Neural cell (in vitro differentiated cells): ENCODE data around the gene VEZF1. TPM values are rescaled to one million over a fixed set of nuclear protein-coding genes. Genes with fewer than 3 reads are reported as not detected.
A peak's percentile ranks its signal among the peaks of the same experiment; 100 is the strongest.

Experiments
- H2AFZ ChIP-seq: fragments of 200-600, 300-800 bp; sonication (generic), shearing (Covaris generic); 2 replicates; pipeline ENCODE4 v1.6.0; 2014; ENCODE audit warnings: low read depth, mild to moderate bottlenecking, antibody characterized with exemption, low read length, moderate library complexity
- H3F3A ChIP-seq: fragments of 200-600 bp; shearing (Covaris generic); 2 replicates; pipeline ENCODE4 v1.6.1; 2016; ENCODE audit warnings: mild to moderate bottlenecking, moderate library complexity, mixed read lengths, antibody characterized with exemption, low read length; ENCODE audit not compliant: insufficient read depth, poor library complexity, severe bottlenecking
- H3K27ac ChIP-seq: fragments of 200-600, 300-800 bp; sonication (generic), shearing (Covaris generic); 2 replicates; pipeline ENCODE4 v1.5.1; 2014; ENCODE audit warnings: mild to moderate bottlenecking, low read length, moderate library complexity
- H3K27me3 ChIP-seq: fragments of 300-800, 200-600 bp; sonication (generic), shearing (Covaris generic); 2 replicates; pipeline ENCODE4 v1.6.0; 2014; ENCODE audit warnings: mild to moderate bottlenecking, low read depth, low read length, moderate library complexity; ENCODE audit not compliant: insufficient read depth
- H3K36me3 ChIP-seq: fragments of 300-800, 200-600 bp; sonication (generic), shearing (Covaris generic); 2 replicates; pipeline ENCODE4 v1.5.1; 2014; ENCODE audit warnings: mild to moderate bottlenecking, antibody characterized with exemption, low read length, moderate library complexity; ENCODE audit not compliant: insufficient read depth
- H3K4me2 ChIP-seq: fragments of 300-800, 200-600 bp; sonication (generic), shearing (Covaris generic); 2 replicates; pipeline ENCODE4 v1.6.0; 2014; ENCODE audit warnings: mild to moderate bottlenecking, low read length
- H3K4me3 ChIP-seq: fragments of 300-800, 200-600 bp; sonication (generic), shearing (Covaris generic); 2 replicates; pipeline ENCODE4 v1.5.1; 2014; ENCODE audit warnings: mild to moderate bottlenecking, low read length, moderate library complexity
- H3K79me2 ChIP-seq: fragments of 200-600 bp; shearing (Covaris generic); replicated peaks from 2 replicates; pipeline ENCODE4 v1.6.0; 2014; ENCODE audit warnings: mild to moderate bottlenecking, low read length, moderate library complexity; ENCODE audit not compliant: insufficient read depth
- H3K9ac ChIP-seq: fragments of 300-800, 200-600 bp; sonication (generic), shearing (Covaris generic); 2 replicates; pipeline ENCODE4 v1.6.1; 2016; ENCODE audit warnings: mild to moderate bottlenecking, low read length, mixed read lengths
- H3K9me2 ChIP-seq: fragments of 200-600 bp; shearing (Covaris generic); 2 replicates; pipeline ENCODE4 v1.6.1; 2016; ENCODE audit warnings: mild to moderate bottlenecking, low read length, mixed read lengths; ENCODE audit not compliant: insufficient read depth
- H3K9me3 ChIP-seq: fragments of 200-600, 300-800 bp; sonication (generic), shearing (Covaris generic); 2 replicates; pipeline ENCODE4 v1.6.1; 2016; ENCODE audit warnings: mild to moderate bottlenecking, mixed run types, low read length, moderate library complexity, mixed read lengths
- H4K20me1 ChIP-seq: fragments of 200-600 bp; shearing (Covaris generic); 2 replicates; pipeline ENCODE4 v1.6.1; 2016; ENCODE audit warnings: mild to moderate bottlenecking, mixed run types; ENCODE audit not compliant: insufficient read depth
- EP300 ChIP-seq: fragments of 450-650 bp; conservative IDR thresholded peaks from 2 replicates; pipeline ENCODE4 v1.6.1; 2014; ENCODE audit warnings: antibody characterized with exemption, mild to moderate bottlenecking, moderate library complexity; ENCODE audit not compliant: poor library complexity, severe bottlenecking
- EZH2 ChIP-seq: fragments of 200-600, 300-800 bp; shearing (Covaris generic), sonication (generic); IDR thresholded peaks from 2 replicates; pipeline ENCODE4 v1.6.1; 2014; ENCODE audit warnings: antibody characterized with exemption, low read length, borderline replicate concordance, mild to moderate bottlenecking; ENCODE audit not compliant: insufficient read depth, poor library complexity, severe bottlenecking
- MXI1 ChIP-seq: fragments of 450-650 bp; conservative IDR thresholded peaks from 2 replicates; pipeline ENCODE4 v1.6.1; 2014; ENCODE audit warnings: antibody characterized with exemption, mild to moderate bottlenecking; ENCODE audit not compliant: poor library complexity, severe bottlenecking
- POLR2AphosphoS5 ChIP-seq: IDR thresholded peaks from 2 replicates; pipeline ENCODE4 v1.6.1; 2012
- RAD21 ChIP-seq: fragments of 450-650 bp; conservative IDR thresholded peaks from 2 replicates; pipeline ENCODE4 v1.6.1; 2014; ENCODE audit warnings: antibody characterized with exemption, mild to moderate bottlenecking, moderate library complexity
- SMC3 ChIP-seq: fragments of 450-650 bp; conservative IDR thresholded peaks from 2 replicates; pipeline ENCODE4 v1.6.1; 2014; ENCODE audit warnings: antibody characterized with exemption, mild to moderate bottlenecking, moderate library complexity; ENCODE audit not compliant: poor library complexity
- TAF1 ChIP-seq: IDR thresholded peaks from 2 replicates; pipeline ENCODE4 v1.6.1; 2012; ENCODE audit warnings: low read depth
- polyA plus RNA-seq: library from polyadenylated mRNA; depleted of rRNA; stranded (reverse); fragments of >200 nt; gene quantifications from 2 replicates; pipeline ENCODE4 v1.2.3, GENCODE V29; 2014
- TF ChIP-seq, protein P1 (sequence below): fragments of 450-650 bp; IDR thresholded peaks from 2 replicates; pipeline ENCODE4 v1.5.1; 2014; ENCODE audit warnings: antibody characterized with exemption, mild to moderate bottlenecking, moderate library complexity; ENCODE audit not compliant: poor library complexity, severe bottlenecking
- TF ChIP-seq, protein P2 (sequence below): IDR thresholded peaks from 2 replicates; pipeline ENCODE4 v1.6.1; 2012; ENCODE audit warnings: borderline replicate concordance

Gene VEZF1
- polyA plus RNA-seq, 1 donor from 2014 or later = 64.6 TPM

DNA sequence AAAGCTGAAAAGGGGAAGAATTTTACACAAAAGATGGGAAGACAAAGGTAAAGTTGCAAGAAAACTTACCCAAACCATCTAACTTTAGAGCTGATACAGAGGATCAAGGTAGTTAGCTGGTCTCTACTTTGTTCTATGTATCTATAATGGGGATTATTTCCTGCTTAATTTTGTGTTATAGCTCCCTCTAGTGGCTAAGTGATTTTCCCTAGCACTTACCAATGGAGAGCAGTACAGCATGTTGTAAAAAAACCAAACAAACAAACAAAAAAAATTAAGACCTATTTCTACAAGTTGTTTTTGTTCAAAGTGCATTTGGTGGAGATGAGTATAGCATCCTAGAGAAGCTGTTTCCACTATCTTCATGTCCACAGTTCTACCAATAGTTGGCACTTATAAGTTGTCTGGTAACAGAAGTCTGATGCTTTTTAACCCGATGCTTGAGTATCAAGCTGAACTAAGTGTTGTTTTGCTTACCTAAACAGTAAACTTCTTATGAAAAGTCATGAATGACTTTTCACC lies 11.5 kb upstream of the VEZF1 start:
- H3K4me3 ChIP-seq = no peak overlapping the region
- H3K4me2 ChIP-seq = no peak overlapping the region
- H3F3A ChIP-seq = peaks cover 8% of the 10 kb centered on the region
- no peaks in the 10 kb centered on the region for H4K20me1 ChIP-seq
- H2AFZ ChIP-seq = no peak overlapping the region
- no peaks in the 10 kb centered on the region for H3K36me3 ChIP-seq
- peaks cover 29% of the 10 kb centered on the region for H3K79me2 ChIP-seq
- no peaks in the 10 kb centered on the region for H3K9me3 ChIP-seq
- no peak overlapping the region for H3K9ac ChIP-seq
- H3K27me3 ChIP-seq = no peaks in the 10 kb centered on the region
- TF ChIP-seq RAD21 (peak; percentile 83), MXI1 (no peak), SMC3 (peak; percentile 86), TAF1 (no peak)
- TF ChIP-seq, protein P1, sequence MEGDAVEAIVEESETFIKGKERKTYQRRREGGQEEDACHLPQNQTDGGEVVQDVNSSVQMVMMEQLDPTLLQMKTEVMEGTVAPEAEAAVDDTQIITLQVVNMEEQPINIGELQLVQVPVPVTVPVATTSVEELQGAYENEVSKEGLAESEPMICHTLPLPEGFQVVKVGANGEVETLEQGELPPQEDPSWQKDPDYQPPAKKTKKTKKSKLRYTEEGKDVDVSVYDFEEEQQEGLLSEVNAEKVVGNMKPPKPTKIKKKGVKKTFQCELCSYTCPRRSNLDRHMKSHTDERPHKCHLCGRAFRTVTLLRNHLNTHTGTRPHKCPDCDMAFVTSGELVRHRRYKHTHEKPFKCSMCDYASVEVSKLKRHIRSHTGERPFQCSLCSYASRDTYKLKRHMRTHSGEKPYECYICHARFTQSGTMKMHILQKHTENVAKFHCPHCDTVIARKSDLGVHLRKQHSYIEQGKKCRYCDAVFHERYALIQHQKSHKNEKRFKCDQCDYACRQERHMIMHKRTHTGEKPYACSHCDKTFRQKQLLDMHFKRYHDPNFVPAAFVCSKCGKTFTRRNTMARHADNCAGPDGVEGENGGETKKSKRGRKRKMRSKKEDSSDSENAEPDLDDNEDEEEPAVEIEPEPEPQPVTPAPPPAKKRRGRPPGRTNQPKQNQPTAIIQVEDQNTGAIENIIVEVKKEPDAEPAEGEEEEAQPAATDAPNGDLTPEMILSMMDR = peak; percentile 88
- no peak overlapping the region for H3K27ac ChIP-seq
- no peaks in the 10 kb centered on the region for H3K9me2 ChIP-seq

DNA sequence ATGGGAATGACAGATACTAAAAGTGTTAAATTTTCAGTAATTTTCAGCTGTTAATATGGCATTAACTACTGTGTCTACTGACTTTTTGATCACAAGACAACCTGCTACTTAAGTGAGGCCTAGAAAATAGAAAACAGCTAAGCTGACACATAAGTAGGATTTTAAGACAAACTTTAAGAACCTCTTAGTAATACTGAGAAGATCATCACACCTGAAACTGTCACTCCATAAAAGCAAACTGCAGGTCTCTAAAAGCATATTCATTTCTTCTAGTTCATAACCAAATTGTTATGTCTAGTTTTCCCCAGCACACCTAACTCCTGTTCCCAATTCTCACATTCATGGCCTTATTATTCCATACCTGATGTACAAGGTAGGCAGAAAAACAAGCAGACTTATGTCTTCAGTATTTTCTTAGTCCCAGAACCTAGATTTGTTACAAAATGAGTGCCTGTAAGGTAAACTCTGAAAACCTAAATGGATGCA lies 11.0 kb upstream of the VEZF1 start:
- H3K9me2 ChIP-seq = no peaks in the 10 kb centered on the region
- no peak overlapping the region for H3K27ac ChIP-seq
- peaks cover 24% of the 10 kb centered on the region for H3K79me2 ChIP-seq
- H2AFZ ChIP-seq = no peak overlapping the region
- H3F3A ChIP-seq = peaks cover 8% of the 10 kb centered on the region
- no peak overlapping the region for H3K9ac ChIP-seq
- H4K20me1 ChIP-seq = no peaks in the 10 kb centered on the region
- TF ChIP-seq, protein P1 = no peak
- no peak for TF ChIP-seq POLR2AphosphoS5
- no peak for TF ChIP-seq TAF1
- no peak for TF ChIP-seq SMC3
- TF ChIP-seq MXI1 = no peak
- TF ChIP-seq RAD21 = no peak
- no peak for TF ChIP-seq EP300
- H3K36me3 ChIP-seq = no peaks in the 10 kb centered on the region
- no peaks in the 10 kb centered on the region for H3K9me3 ChIP-seq
- no peaks in the 10 kb centered on the region for H3K27me3 ChIP-seq
- H3K4me2 ChIP-seq = no peak overlapping the region
- no peak overlapping the region for H3K4me3 ChIP-seq

DNA sequence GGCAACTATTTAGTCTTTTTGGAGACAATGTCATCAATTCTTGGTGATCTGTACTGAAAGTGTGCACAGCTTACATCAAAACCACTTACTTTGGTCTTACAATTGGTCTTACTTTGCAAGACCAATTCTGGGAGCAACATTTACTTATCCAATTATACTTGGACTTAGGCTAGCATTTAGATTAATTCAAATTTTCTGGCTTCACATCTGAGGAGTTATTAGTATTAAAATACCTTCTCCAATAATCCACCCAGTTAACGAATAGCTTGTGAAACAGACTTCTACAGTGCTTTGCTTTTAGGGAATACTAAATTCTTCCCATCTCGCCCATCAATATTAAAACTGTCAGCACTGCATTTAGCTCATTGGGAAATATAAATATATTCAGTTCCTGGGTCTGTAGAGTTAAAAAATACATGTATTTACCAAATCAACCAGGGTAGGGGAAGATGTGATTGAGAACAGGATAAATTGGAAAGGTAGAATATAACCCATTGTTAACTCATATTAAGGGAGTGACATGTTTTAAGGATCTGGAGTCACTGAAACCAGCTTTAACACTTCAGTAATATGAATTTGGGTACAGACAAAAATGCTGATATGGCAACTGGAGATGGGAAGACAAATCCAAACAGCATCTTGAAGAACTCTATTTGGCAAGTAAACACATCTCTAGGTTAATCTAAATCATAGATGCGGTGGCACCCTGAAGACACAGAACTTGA lies 9.2 kb upstream of the VEZF1 start:
- Histone ChIP-seq H3K9ac (no peak overlapping the region), H3K9me3 (no peaks in the 10 kb centered on the region), H3K79me2 (peaks cover 7% of the 10 kb centered on the region), H3K4me3 (no peak overlapping the region), H4K20me1 (no peaks in the 10 kb centered on the region), H3F3A (peaks cover 8% of the 10 kb centered on the region), H3K4me2 (no peak overlapping the region), H3K27me3 (no peaks in the 10 kb centered on the region), H3K27ac (no peak overlapping the region), H2AFZ (no peak overlapping the region), H3K9me2 (no peaks in the 10 kb centered on the region), H3K36me3 (no peaks in the 10 kb centered on the region)
- TF ChIP-seq SMC3 = no peak
- TF ChIP-seq TAF1 = no peak
- TF ChIP-seq, protein P2, sequence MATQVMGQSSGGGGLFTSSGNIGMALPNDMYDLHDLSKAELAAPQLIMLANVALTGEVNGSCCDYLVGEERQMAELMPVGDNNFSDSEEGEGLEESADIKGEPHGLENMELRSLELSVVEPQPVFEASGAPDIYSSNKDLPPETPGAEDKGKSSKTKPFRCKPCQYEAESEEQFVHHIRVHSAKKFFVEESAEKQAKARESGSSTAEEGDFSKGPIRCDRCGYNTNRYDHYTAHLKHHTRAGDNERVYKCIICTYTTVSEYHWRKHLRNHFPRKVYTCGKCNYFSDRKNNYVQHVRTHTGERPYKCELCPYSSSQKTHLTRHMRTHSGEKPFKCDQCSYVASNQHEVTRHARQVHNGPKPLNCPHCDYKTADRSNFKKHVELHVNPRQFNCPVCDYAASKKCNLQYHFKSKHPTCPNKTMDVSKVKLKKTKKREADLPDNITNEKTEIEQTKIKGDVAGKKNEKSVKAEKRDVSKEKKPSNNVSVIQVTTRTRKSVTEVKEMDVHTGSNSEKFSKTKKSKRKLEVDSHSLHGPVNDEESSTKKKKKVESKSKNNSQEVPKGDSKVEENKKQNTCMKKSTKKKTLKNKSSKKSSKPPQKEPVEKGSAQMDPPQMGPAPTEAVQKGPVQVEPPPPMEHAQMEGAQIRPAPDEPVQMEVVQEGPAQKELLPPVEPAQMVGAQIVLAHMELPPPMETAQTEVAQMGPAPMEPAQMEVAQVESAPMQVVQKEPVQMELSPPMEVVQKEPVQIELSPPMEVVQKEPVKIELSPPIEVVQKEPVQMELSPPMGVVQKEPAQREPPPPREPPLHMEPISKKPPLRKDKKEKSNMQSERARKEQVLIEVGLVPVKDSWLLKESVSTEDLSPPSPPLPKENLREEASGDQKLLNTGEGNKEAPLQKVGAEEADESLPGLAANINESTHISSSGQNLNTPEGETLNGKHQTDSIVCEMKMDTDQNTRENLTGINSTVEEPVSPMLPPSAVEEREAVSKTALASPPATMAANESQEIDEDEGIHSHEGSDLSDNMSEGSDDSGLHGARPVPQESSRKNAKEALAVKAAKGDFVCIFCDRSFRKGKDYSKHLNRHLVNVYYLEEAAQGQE = no peak
- no peak for TF ChIP-seq RAD21
- TF ChIP-seq MXI1 = no peak
- TF ChIP-seq EP300 = no peak
- TF ChIP-seq, protein P1 = no peak
- TF ChIP-seq POLR2AphosphoS5 = no peak
- TF ChIP-seq EZH2 = no peak
